ENCODE results near the gene FANCC.

FANCC gene

GRCh38 chr9:95182854-95183563 lies 134.5 kb downstream of the FANCC start:
- Histone ChIP-seq H3K4me1 (ENCODE audit: control insufficient read depth in 1 of 2, insufficient read depth in 2 of 2, low read length in 2 of 2) (peaks cover 0 to 7% of the 10 kb centered on the region in 2 donors), H3K9me3 (ENCODE audit: control insufficient read depth in 1 of 2, low read length in 2 of 2) (no peaks in the 10 kb centered on the region), H3K27me3 (ENCODE audit: low read depth, low read length) (no peaks in the 10 kb centered on the region), H3K27ac (ENCODE audit: low read length) (no peak overlapping the region), H3K4me3 (ENCODE audit: low read depth in 1 of 2, low read length in 2 of 2) (no peak overlapping the region), H3K36me3 (ENCODE audit: control insufficient read depth in 1 of 2, insufficient read depth in 2 of 2, low read length in 2 of 2) (no peaks in the 10 kb centered on the region)

- Histone ChIP-seq H3K4me1 (ENCODE audit: control insufficient read depth in 1 of 2, insufficient read depth in 2 of 2, low read length in 2 of 2) (peaks cover 0 to 12% of the 10 kb centered on the region in 2 donors), H3K36me3 (ENCODE audit: control insufficient read depth in 1 of 2, insufficient read depth in 2 of 2, low read length in 2 of 2) (no peaks in the 10 kb centered on the region), H3K27me3 (ENCODE audit: low read depth, low read length) (no peaks in the 10 kb centered on the region), H3K27ac (ENCODE audit: low read length) (no peak overlapping the region), H3K9me3 (ENCODE audit: control insufficient read depth in 1 of 2, low read length in 2 of 2) (no peaks in the 10 kb centered on the region), H3K4me3 (ENCODE audit: low read depth in 1 of 2, low read length in 2 of 2) (no peak overlapping the region)
Measured at GRCh38 chr9:95181835-95182234, 135.7 kb downstream of the FANCC start.

DNA sequence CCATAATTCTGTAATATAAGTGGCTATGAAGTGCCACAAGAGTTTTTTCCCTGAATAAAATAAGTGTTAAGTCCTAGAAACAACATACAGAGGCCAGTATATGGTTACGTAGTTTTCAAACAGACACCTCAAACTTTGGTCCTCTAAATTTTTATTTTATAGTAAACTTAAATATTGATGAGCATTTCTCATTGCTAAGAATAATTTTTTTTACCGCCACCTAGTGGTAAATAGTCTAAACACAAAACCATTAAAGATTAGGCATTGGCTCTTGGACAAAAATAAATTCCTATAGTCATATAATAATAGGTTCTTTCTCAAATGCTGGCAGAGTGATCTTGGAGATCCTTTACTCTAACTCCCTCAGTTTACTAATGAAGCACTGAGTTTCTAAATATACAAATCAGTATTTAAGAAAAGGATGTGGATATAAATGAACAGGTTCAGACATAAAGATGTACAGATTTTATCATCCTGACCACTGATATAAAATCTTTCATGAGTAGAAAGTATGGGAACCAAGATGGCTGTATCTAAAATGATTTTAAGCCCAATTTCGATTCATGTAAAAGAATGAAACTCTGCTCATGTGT lies 136.2 kb downstream of the FANCC start:
- Histone ChIP-seq H3K9me3 (ENCODE audit: control insufficient read depth in 1 of 2, low read length in 2 of 2) (no peaks in the 10 kb centered on the region), H3K4me1 (ENCODE audit: control insufficient read depth in 1 of 2, insufficient read depth in 2 of 2, low read length in 2 of 2) (peaks cover 0 to 12% of the 10 kb centered on the region in 2 donors), H3K4me3 (ENCODE audit: low read depth in 1 of 2, low read length in 2 of 2) (no peak overlapping the region), H3K27ac (ENCODE audit: low read length) (no peak overlapping the region), H3K27me3 (ENCODE audit: low read depth, low read length) (no peaks in the 10 kb centered on the region), H3K36me3 (ENCODE audit: control insufficient read depth in 1 of 2, insufficient read depth in 2 of 2, low read length in 2 of 2) (no peaks in the 10 kb centered on the region)

GRCh38 chr9:95177617-95178016 lies 139.9 kb downstream of the FANCC start:
- Histone ChIP-seq H3K27ac (ENCODE audit: low read length) (no peak overlapping the region), H3K36me3 (ENCODE audit: control insufficient read depth in 1 of 2, insufficient read depth in 2 of 2, low read length in 2 of 2) (no peaks in the 10 kb centered on the region)

DNA sequence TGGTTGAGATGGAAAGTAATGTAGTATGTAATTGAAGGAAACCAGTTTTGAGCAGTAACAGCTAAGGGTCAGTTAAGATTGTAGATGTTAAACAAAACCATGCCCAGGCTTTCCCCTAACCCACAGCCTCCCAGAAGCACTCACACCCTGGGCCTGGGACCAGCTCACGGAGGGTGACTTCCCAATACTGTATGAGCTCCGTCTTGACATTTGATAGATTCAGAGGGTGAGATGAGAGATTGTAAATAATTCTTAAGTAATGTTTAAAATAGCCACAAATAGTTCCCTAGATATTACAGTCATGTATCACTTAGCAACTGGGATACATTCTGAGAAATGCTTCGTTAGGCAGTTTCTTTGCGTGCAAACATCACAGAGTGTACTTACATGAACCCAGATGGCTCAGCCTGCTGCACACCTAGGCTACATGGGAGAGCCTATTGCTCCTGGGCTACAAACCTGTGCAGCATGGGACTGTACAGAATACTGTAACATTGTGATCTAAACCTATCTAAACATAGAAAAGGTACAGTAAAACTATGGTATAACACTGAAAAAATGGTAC lies 140.7 kb downstream of the FANCC start:
- H3K36me3 ChIP-seq (ENCODE audit: control insufficient read depth in 1 of 2, insufficient read depth in 2 of 2, low read length in 2 of 2), result no peaks in the 10 kb centered on the region
- no peak overlapping the region for H3K4me3 ChIP-seq (ENCODE audit: low read depth in 1 of 2, low read length in 2 of 2)
- H3K27ac ChIP-seq (ENCODE audit: low read length), result no peak overlapping the region
- H3K4me1 ChIP-seq (ENCODE audit: control insufficient read depth in 1 of 2, insufficient read depth in 2 of 2, low read length in 2 of 2), result peaks cover 0 to 11% of the 10 kb centered on the region in 2 donors
- no peaks in the 10 kb centered on the region for H3K9me3 ChIP-seq (ENCODE audit: control insufficient read depth in 1 of 2, low read length in 2 of 2)
- no peaks in the 10 kb centered on the region for H3K27me3 ChIP-seq (ENCODE audit: low read depth, low read length)

More at GRCh38 chr9:95177617-95178016, 139.9 kb downstream of the FANCC start:
- no peak overlapping the region for H3K4me3 ChIP-seq (ENCODE audit: low read depth in 1 of 2, low read length in 2 of 2)
- no peaks in the 10 kb centered on the region for H3K27me3 ChIP-seq (ENCODE audit: low read depth, low read length)
- no peaks in the 10 kb centered on the region for H3K9me3 ChIP-seq (ENCODE audit: control insufficient read depth in 1 of 2, low read length in 2 of 2)
- peaks cover 0 to 11% of the 10 kb centered on the region in 2 donors for H3K4me1 ChIP-seq (ENCODE audit: control insufficient read depth in 1 of 2, insufficient read depth in 2 of 2, low read length in 2 of 2)

DNA sequence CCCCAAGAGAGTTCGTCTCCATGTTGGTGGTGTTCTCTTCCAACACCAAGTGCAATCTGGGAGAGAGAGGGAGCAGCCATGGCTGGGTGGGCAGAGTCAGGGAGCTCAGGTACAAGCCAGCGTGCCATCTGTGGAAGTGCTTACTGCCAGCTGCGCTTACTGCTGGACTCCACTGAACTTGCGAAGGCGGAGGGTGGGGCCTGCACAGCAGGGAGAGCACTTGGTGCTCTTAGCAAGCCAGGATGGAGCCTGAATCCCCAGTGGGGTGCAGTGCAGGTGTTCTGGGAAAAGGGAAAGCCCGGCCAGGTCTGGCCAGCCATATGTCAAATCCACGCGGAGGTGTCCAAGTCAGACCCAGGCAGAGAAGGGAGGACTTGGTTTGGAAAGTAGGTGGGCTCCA lies 142.0 kb downstream of the FANCC start:
- H3K27me3 ChIP-seq (ENCODE audit: low read depth, low read length), result no peaks in the 10 kb centered on the region
- H3K27ac ChIP-seq (ENCODE audit: low read length), result no peak overlapping the region
- H3K9me3 ChIP-seq (ENCODE audit: control insufficient read depth in 1 of 2, low read length in 2 of 2), result no peaks in the 10 kb centered on the region
- no peak overlapping the region for H3K4me3 ChIP-seq (ENCODE audit: low read depth in 1 of 2, low read length in 2 of 2)
- H3K4me1 ChIP-seq (ENCODE audit: control insufficient read depth in 1 of 2, insufficient read depth in 2 of 2, low read length in 2 of 2), result peaks cover 0 to 17% of the 10 kb centered on the region in 2 donors
- H3K36me3 ChIP-seq (ENCODE audit: control insufficient read depth in 1 of 2, insufficient read depth in 2 of 2, low read length in 2 of 2), result no peaks in the 10 kb centered on the region

DNA sequence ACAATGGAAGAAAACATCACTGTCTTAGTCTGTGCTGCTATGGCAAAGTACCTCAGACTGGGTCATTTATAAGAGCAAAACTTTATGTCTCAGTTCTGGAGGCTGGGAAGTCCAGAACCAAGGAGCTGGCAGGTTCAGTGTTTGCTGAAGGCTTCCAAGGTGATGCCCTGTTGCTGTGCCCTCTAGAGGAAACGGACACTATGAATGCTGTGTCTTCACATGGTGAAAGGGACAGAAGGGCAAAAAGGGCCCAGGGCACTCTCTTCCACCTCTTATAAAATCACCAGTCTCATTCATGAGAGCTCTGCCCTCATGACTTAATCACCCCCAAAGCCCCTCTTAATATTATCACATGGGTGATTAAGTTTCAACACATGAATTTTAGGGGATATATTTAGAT lies 143.5 kb downstream of the FANCC start:
- H3K4me3 ChIP-seq (ENCODE audit: low read depth in 1 of 2, low read length in 2 of 2), result no peak overlapping the region
- no peaks in the 10 kb centered on the region for H3K36me3 ChIP-seq (ENCODE audit: control insufficient read depth in 1 of 2, insufficient read depth in 2 of 2, low read length in 2 of 2)
- no peak overlapping the region for H3K27ac ChIP-seq (ENCODE audit: low read length)
- H3K9me3 ChIP-seq (ENCODE audit: control insufficient read depth in 1 of 2, low read length in 2 of 2), result no peaks in the 10 kb centered on the region
- no peaks in the 10 kb centered on the region for H3K27me3 ChIP-seq (ENCODE audit: low read depth, low read length)
- peaks cover 0 to 22% of the 10 kb centered on the region in 2 donors for H3K4me1 ChIP-seq (ENCODE audit: control insufficient read depth in 1 of 2, insufficient read depth in 2 of 2, low read length in 2 of 2)

DNA sequence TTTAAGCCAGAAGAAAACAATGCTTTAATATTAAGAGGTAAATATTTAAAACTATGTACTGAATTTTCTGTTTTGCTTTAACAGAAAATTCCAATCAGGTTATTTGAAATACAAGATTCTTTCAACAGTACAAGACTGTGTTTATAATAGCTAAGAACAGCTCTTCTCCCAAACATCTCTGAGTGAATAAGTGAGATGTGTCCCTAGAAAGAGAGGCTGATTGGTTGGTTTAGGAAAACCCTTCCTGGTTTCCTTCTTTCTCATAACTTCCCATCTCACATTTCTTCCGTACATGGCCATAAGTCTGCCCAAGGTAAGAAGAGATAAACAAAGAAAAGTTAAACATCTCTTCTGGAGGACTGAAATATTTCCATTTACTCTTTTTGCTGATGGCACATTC lies 145.9 kb downstream of the FANCC start:
- H3K36me3 ChIP-seq (ENCODE audit: control insufficient read depth in 1 of 2, insufficient read depth in 2 of 2, low read length in 2 of 2), result no peaks in the 10 kb centered on the region
- peaks cover 0 to 17% of the 10 kb centered on the region in 2 donors for H3K4me1 ChIP-seq (ENCODE audit: control insufficient read depth in 1 of 2, insufficient read depth in 2 of 2, low read length in 2 of 2)
- no peaks in the 10 kb centered on the region for H3K27me3 ChIP-seq (ENCODE audit: low read depth, low read length)
- H3K9me3 ChIP-seq (ENCODE audit: control insufficient read depth in 1 of 2, low read length in 2 of 2), result no peaks in the 10 kb centered on the region
- no peak overlapping the region for H3K4me3 ChIP-seq (ENCODE audit: low read depth in 1 of 2, low read length in 2 of 2)
- H3K27ac ChIP-seq (ENCODE audit: low read length), result no peak overlapping the region

GRCh38 chr9:95171001-95171400 lies 146.5 kb downstream of the FANCC start:
- no peaks in the 10 kb centered on the region for H3K9me3 ChIP-seq (ENCODE audit: control insufficient read depth in 1 of 2, low read length in 2 of 2)
- H3K4me1 ChIP-seq (ENCODE audit: control insufficient read depth in 1 of 2, insufficient read depth in 2 of 2, low read length in 2 of 2), result peaks cover 0 to 17% of the 10 kb centered on the region in 2 donors
- H3K27me3 ChIP-seq (ENCODE audit: low read depth, low read length), result no peaks in the 10 kb centered on the region
- H3K4me3 ChIP-seq (ENCODE audit: low read depth in 1 of 2, low read length in 2 of 2), result no peak overlapping the region
- no peaks in the 10 kb centered on the region for H3K36me3 ChIP-seq (ENCODE audit: control insufficient read depth in 1 of 2, insufficient read depth in 2 of 2, low read length in 2 of 2)
- no peak overlapping the region for H3K27ac ChIP-seq (ENCODE audit: low read length)

- H3K36me3 ChIP-seq (ENCODE audit: control insufficient read depth in 1 of 2, insufficient read depth in 2 of 2, low read length in 2 of 2), result no peaks in the 10 kb centered on the region
- H3K9me3 ChIP-seq (ENCODE audit: control insufficient read depth in 1 of 2, low read length in 2 of 2), result peaks cover 0 to 3% of the 10 kb centered on the region in 2 donors
- peaks cover 0 to 11% of the 10 kb centered on the region in 2 donors for H3K4me1 ChIP-seq (ENCODE audit: control insufficient read depth in 1 of 2, insufficient read depth in 2 of 2, low read length in 2 of 2)
- no peaks in the 10 kb centered on the region for H3K27me3 ChIP-seq (ENCODE audit: low read depth, low read length)
- H3K27ac ChIP-seq (ENCODE audit: low read length), result no peak overlapping the region
- no peak overlapping the region for H3K4me3 ChIP-seq (ENCODE audit: low read depth in 1 of 2, low read length in 2 of 2)
Measured at GRCh38 chr9:95167998-95168397, 149.5 kb downstream of the FANCC start.

DNA sequence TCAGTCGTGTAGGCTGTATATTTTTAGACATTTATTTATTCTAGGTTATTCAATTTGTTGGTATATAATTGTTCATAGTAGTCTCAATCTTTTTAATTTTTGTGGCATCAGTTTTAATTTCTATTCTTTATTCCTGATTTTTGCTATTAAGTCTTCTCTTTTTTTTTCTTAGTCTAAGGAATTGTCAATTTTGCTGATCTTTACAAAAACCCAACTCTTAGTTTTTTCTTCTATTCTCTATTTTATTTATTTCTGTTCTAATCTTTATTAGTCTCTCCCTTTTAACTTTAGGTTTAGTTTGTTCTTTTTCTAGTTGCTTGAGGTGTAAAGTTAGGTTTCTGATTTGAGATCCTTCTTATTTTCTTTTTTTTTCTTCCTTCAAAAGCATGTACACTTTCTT lies 152.5 kb downstream of the FANCC start:
- no peak overlapping the region for H3K27ac ChIP-seq (ENCODE audit: low read length)
- H3K4me3 ChIP-seq (ENCODE audit: low read depth in 1 of 2, low read length in 2 of 2), result no peak overlapping the region
- no peaks in the 10 kb centered on the region for H3K4me1 ChIP-seq (ENCODE audit: control insufficient read depth in 1 of 2, insufficient read depth in 2 of 2, low read length in 2 of 2)
- no peaks in the 10 kb centered on the region for H3K27me3 ChIP-seq (ENCODE audit: low read depth, low read length)
- H3K9me3 ChIP-seq (ENCODE audit: control insufficient read depth in 1 of 2, low read length in 2 of 2), result peaks cover 0 to 3% of the 10 kb centered on the region in 2 donors
- H3K36me3 ChIP-seq (ENCODE audit: control insufficient read depth in 1 of 2, insufficient read depth in 2 of 2, low read length in 2 of 2), result no peaks in the 10 kb centered on the region
